ENCODE results near the gene LMNA.

LMNA gene

DNA sequence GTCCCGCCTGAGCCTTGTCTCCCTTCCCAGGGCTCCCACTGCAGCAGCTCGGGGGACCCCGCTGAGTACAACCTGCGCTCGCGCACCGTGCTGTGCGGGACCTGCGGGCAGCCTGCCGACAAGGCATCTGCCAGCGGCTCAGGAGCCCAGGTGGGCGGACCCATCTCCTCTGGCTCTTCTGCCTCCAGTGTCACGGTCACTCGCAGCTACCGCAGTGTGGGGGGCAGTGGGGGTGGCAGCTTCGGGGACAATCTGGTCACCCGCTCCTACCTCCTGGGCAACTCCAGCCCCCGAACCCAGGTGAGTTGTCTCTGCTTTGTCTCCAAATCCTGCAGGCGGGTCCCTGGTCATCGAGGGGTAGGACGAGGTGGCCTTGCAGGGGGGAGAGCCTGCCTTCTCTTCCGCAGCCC lies 24.0 kb downstream of the LMNA start:
- H3K27me3 ChIP-seq (ENCODE audit: control insufficient read depth in 5 of 5, insufficient read depth in 4 of 5, low read length in 5 of 5): no peaks in the 10 kb centered on the region
- no peak overlapping the region for H3K9ac ChIP-seq (ENCODE audit: low read length in 5 of 5)
- H3K9me3 ChIP-seq (ENCODE audit: control insufficient read depth in 5 of 5, low read length in 5 of 5): no peaks in the 10 kb centered on the region
- H3K4me3 ChIP-seq (ENCODE audit: low read depth in 1 of 5, low read length in 5 of 5): no peak overlapping the region
- H3K27ac ChIP-seq (ENCODE audit: low read depth, low read length): no peak overlapping the region
- H3K36me3 ChIP-seq (ENCODE audit: control insufficient read depth in 5 of 5, insufficient read depth in 5 of 5, low read length in 5 of 5): peaks cover 3 to 74% (median 72%) of the 10 kb centered on the region in 5 donors
- peaks cover 6 to 19% (median 13%) of the 10 kb centered on the region in 5 donors for H3K4me1 ChIP-seq (ENCODE audit: control insufficient read depth in 5 of 5, insufficient read depth in 5 of 5, low read length in 5 of 5)

- H3K36me3 ChIP-seq (ENCODE audit: control insufficient read depth in 5 of 5, insufficient read depth in 5 of 5, low read length in 5 of 5): peaks cover 0 to 48% (median 46%) of the 10 kb centered on the region in 5 donors
- peak overlapping the region; percentile 23 for H3K27ac ChIP-seq (ENCODE audit: low read depth, low read length)
- H3K4me1 ChIP-seq (ENCODE audit: control insufficient read depth in 5 of 5, insufficient read depth in 5 of 5, low read length in 5 of 5): peaks cover 9 to 25% (median 19%) of the 10 kb centered on the region in 5 donors
- H3K9ac ChIP-seq (ENCODE audit: low read length in 5 of 5): peak overlapping the region in 1 of 5 donors; percentile 56
- H3K27me3 ChIP-seq (ENCODE audit: control insufficient read depth in 5 of 5, insufficient read depth in 4 of 5, low read length in 5 of 5): no peaks in the 10 kb centered on the region
- no peak overlapping the region for H3K4me3 ChIP-seq (ENCODE audit: low read depth in 1 of 5, low read length in 5 of 5)
- no peaks in the 10 kb centered on the region for H3K9me3 ChIP-seq (ENCODE audit: control insufficient read depth in 5 of 5, low read length in 5 of 5)
These were observed 26.6 kb downstream of the LMNA start for GRCh38 chr1:156140879-156141707.

DNA sequence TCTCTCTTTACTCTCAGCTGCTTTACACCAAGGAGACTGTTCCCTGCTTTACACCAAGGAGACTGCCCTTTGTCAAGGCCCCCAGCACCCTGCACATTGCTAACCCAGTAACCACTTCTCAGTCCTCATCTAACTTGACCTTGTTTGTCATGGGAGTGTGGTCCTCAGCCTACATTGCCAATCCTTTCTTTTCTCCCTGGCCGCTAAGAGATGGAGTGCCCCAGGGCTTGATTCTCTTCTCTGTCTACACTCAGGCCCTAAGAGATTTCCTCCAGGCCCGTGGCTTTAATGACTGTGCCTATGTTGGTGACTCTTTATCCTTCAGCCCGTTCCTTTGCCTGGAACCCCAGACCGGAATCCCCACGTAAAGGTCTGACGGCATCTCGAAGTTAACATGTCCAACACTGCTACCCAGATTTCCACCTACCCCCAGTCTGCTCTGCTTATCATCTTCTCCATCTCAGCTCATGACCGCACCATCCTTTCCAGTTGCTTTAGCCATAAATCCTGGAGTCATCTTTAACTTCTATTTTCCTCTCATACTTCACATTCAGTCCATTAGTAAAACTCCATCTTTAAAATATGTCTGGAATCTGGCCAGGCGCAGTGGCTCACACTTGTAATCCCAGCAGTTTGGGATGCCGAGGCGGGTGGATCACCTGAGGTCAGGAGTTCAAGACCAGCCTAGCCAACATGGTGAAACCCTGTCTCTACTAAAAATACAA lies 29.4 kb downstream of the LMNA start:
- Histone ChIP-seq H3K4me3 (ENCODE audit: low read depth in 1 of 5, low read length in 5 of 5) (no peak overlapping the region), H3K4me1 (ENCODE audit: control insufficient read depth in 5 of 5, insufficient read depth in 5 of 5, low read length in 5 of 5) (peaks cover 14 to 43% (median 29%) of the 10 kb centered on the region in 5 donors), H3K27me3 (ENCODE audit: control insufficient read depth in 5 of 5, insufficient read depth in 4 of 5, low read length in 5 of 5) (no peaks in the 10 kb centered on the region), H3K9me3 (ENCODE audit: control insufficient read depth in 5 of 5, low read length in 5 of 5) (no peaks in the 10 kb centered on the region), H3K27ac (ENCODE audit: low read depth, low read length) (no peak overlapping the region), H3K36me3 (ENCODE audit: control insufficient read depth in 5 of 5, insufficient read depth in 5 of 5, low read length in 5 of 5) (peaks cover 0 to 20% (median 17%) of the 10 kb centered on the region in 5 donors), H3K9ac (ENCODE audit: low read length in 5 of 5) (no peak overlapping the region)

GRCh38 chr1:156144742-156145141 lies 30.2 kb downstream of the LMNA start:
- Histone ChIP-seq H3K9me3 (ENCODE audit: control insufficient read depth in 5 of 5, low read length in 5 of 5) (no peaks in the 10 kb centered on the region), H3K4me3 (ENCODE audit: low read depth in 1 of 5, low read length in 5 of 5) (no peak overlapping the region), H3K4me1 (ENCODE audit: control insufficient read depth in 5 of 5, insufficient read depth in 5 of 5, low read length in 5 of 5) (peaks cover 14 to 43% (median 28%) of the 10 kb centered on the region in 5 donors), H3K36me3 (ENCODE audit: control insufficient read depth in 5 of 5, insufficient read depth in 5 of 5, low read length in 5 of 5) (peaks cover 0 to 12% (median 10%) of the 10 kb centered on the region in 5 donors), H3K27ac (ENCODE audit: low read depth, low read length) (no peak overlapping the region), H3K27me3 (ENCODE audit: control insufficient read depth in 5 of 5, insufficient read depth in 4 of 5, low read length in 5 of 5) (peaks cover 0 to 5% (median 0%) of the 10 kb centered on the region in 5 donors), H3K9ac (ENCODE audit: low read length in 5 of 5) (no peak overlapping the region)

DNA sequence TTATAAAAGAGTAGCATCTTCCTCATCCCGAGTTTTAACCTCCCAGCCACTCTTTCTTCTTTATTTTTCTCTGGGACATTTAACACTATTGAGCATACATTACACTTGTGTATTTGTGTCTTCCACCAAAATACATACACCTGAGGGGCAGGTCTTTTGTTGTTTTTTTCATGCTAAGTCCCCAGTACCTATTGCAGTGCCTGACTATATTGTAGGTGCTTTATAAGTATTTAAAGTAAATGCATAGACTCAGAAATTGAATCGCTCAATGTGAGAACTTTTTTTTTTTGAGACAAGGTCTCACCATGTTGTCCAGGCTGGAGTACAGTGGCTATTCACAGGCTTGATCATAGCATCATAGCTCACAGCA lies 31.1 kb downstream of the LMNA start:
- peaks cover 0 to 5% (median 1%) of the 10 kb centered on the region in 5 donors for H3K36me3 ChIP-seq (ENCODE audit: control insufficient read depth in 5 of 5, insufficient read depth in 5 of 5, low read length in 5 of 5)
- peaks cover 11 to 38% (median 19%) of the 10 kb centered on the region in 5 donors for H3K4me1 ChIP-seq (ENCODE audit: control insufficient read depth in 5 of 5, insufficient read depth in 5 of 5, low read length in 5 of 5)
- peaks cover 0 to 14% (median 4%) of the 10 kb centered on the region in 5 donors for H3K27me3 ChIP-seq (ENCODE audit: control insufficient read depth in 5 of 5, insufficient read depth in 4 of 5, low read length in 5 of 5)
- H3K9ac ChIP-seq (ENCODE audit: low read length in 5 of 5): no peak overlapping the region
- no peak overlapping the region for H3K27ac ChIP-seq (ENCODE audit: low read depth, low read length)
- no peaks in the 10 kb centered on the region for H3K9me3 ChIP-seq (ENCODE audit: control insufficient read depth in 5 of 5, low read length in 5 of 5)
- H3K4me3 ChIP-seq (ENCODE audit: low read depth in 1 of 5, low read length in 5 of 5): no peak overlapping the region

GRCh38 chr1:156146020-156146768 lies 31.7 kb downstream of the LMNA start:
- Histone ChIP-seq H3K4me1 (ENCODE audit: control insufficient read depth in 5 of 5, insufficient read depth in 5 of 5, low read length in 5 of 5) (peaks cover 8 to 38% (median 20%) of the 10 kb centered on the region in 5 donors), H3K9me3 (ENCODE audit: control insufficient read depth in 5 of 5, low read length in 5 of 5) (no peaks in the 10 kb centered on the region), H3K4me3 (ENCODE audit: low read depth in 1 of 5, low read length in 5 of 5) (no peak overlapping the region), H3K9ac (ENCODE audit: low read length in 5 of 5) (no peak overlapping the region), H3K27ac (ENCODE audit: low read depth, low read length) (no peak overlapping the region), H3K36me3 (ENCODE audit: control insufficient read depth in 5 of 5, insufficient read depth in 5 of 5, low read length in 5 of 5) (peaks cover 0 to under 1% (median 0%) of the 10 kb centered on the region in 5 donors), H3K27me3 (ENCODE audit: control insufficient read depth in 5 of 5, insufficient read depth in 4 of 5, low read length in 5 of 5) (peaks cover 0 to 16% (median 4%) of the 10 kb centered on the region in 5 donors)

DNA sequence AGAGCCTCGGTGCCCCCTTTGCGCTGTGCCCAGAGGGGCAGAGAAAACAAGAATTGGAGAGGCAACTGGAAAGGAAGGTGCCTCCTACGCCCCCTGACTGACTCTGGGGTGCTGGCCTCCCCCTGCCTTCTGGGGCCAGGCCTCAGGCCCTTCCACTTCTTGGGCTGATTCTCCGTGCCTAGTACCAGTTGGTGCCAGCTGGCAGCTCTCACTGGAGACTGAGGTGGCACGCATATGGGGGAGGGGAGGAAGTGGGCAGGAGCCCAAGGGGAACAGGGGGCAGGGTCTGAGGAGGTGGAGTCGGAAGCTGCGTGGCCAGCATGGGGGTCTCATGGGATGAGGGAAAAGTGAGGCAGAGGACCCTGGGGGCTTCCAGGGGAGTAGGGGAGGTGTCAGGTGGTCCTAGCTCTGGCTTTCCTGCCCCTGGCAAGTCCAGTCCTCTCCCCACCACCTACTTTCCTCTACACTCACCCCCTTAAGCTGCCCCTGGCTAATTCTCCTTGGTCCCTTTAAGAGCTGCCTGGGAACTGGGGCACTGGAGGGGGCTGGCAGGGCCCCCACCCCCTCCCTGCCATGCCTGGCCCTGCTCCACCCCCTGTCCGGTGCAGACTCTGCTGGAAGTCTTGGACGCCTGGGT lies 32.4 kb downstream of the LMNA start:
- Histone ChIP-seq H3K4me3 (ENCODE audit: low read depth in 1 of 5, low read length in 5 of 5) (no peak overlapping the region), H3K27ac (ENCODE audit: low read depth, low read length) (no peak overlapping the region), H3K27me3 (ENCODE audit: control insufficient read depth in 5 of 5, insufficient read depth in 4 of 5, low read length in 5 of 5) (peaks cover 0 to 16% (median 4%) of the 10 kb centered on the region in 5 donors), H3K9me3 (ENCODE audit: control insufficient read depth in 5 of 5, low read length in 5 of 5) (no peaks in the 10 kb centered on the region), H3K4me1 (ENCODE audit: control insufficient read depth in 5 of 5, insufficient read depth in 5 of 5, low read length in 5 of 5) (peaks cover 8 to 40% (median 23%) of the 10 kb centered on the region in 5 donors), H3K9ac (ENCODE audit: low read length in 5 of 5) (no peak overlapping the region), H3K36me3 (ENCODE audit: control insufficient read depth in 5 of 5, insufficient read depth in 5 of 5, low read length in 5 of 5) (no peaks in the 10 kb centered on the region)

GRCh38 chr1:156148216-156148615 lies 33.7 kb downstream of the LMNA start:
- no peaks in the 10 kb centered on the region for H3K9me3 ChIP-seq (ENCODE audit: control insufficient read depth in 5 of 5, low read length in 5 of 5)

More at GRCh38 chr1:156148216-156148615, 33.7 kb downstream of the LMNA start:
- no peak overlapping the region for H3K4me3 ChIP-seq (ENCODE audit: low read depth in 1 of 5, low read length in 5 of 5)
- no peak overlapping the region for H3K27ac ChIP-seq (ENCODE audit: low read depth, low read length)
- peaks cover 8 to 40% (median 23%) of the 10 kb centered on the region in 5 donors for H3K4me1 ChIP-seq (ENCODE audit: control insufficient read depth in 5 of 5, insufficient read depth in 5 of 5, low read length in 5 of 5)
- peaks cover 0 to 16% (median 4%) of the 10 kb centered on the region in 5 donors for H3K27me3 ChIP-seq (ENCODE audit: control insufficient read depth in 5 of 5, insufficient read depth in 4 of 5, low read length in 5 of 5)
- no peak overlapping the region for H3K9ac ChIP-seq (ENCODE audit: low read length in 5 of 5)
- no peaks in the 10 kb centered on the region for H3K36me3 ChIP-seq (ENCODE audit: control insufficient read depth in 5 of 5, insufficient read depth in 5 of 5, low read length in 5 of 5)

Measured in subcutaneous abdominal adipose tissue (tissue), 5 donors.